SK-N-SH treated with all-trans-retinoic acid at 6 μM for 48 hours (cell line): Measurements from ENCODE around the gene TBX1.

ENCODE experiments used
- CREB5 ChIP-seq: fragments of 250-450 bp; sonication (Bioruptor Pico); IDR thresholded peaks from 2 replicates; pipeline ENCODE4 v1.5.1; 2020; ENCODE audit warnings: low read depth, mild to moderate bottlenecking, moderate library complexity
- ISL1 ChIP-seq: fragments of 250-450 bp; sonication (Bioruptor Pico); IDR thresholded peaks from 2 replicates; pipeline ENCODE4 v2.1.2; 2022; ENCODE audit warnings: mild to moderate bottlenecking, moderate library complexity
- PATZ1 ChIP-seq: fragments of 250-450 bp; sonication (Bioruptor Pico); IDR thresholded peaks from 2 replicates; pipeline ENCODE4 v1.8.0; 2020; ENCODE audit warnings: mild to moderate bottlenecking, moderate library complexity, borderline replicate concordance
- POU6F1 ChIP-seq: fragments of 250-450 bp; sonication (Bioruptor Pico); IDR thresholded peaks from 2 replicates; pipeline ENCODE4 v1.8.0; 2021; ENCODE audit warnings: low read depth, mild to moderate bottlenecking, moderate library complexity, borderline replicate concordance
- SNAI2 ChIP-seq: fragments of 250-450 bp; sonication (Bioruptor Pico); IDR thresholded peaks from 2 replicates; pipeline ENCODE4 v1.5.0; 2020; ENCODE audit warnings: mild to moderate bottlenecking, moderate library complexity
- ZFP3 ChIP-seq: fragments of 250-450 bp; sonication (Bioruptor Pico); IDR thresholded peaks from 2 replicates; pipeline ENCODE4 v1.5.0; 2020; ENCODE audit warnings: mild to moderate bottlenecking, moderate library complexity
- ZNF565 ChIP-seq: fragments of 450-650 bp; formaldehyde crosslinking; conservative IDR thresholded peaks from 2 replicates; pipeline ENCODE4 v1.5.0; 2020; ENCODE audit warnings: low read depth, mild to moderate bottlenecking, moderate library complexity
- TF ChIP-seq, protein P1 (sequence below): fragments of 250-450 bp; sonication (Bioruptor Pico); IDR thresholded peaks from 2 replicates; pipeline ENCODE4 v1.5.1; 2021; ENCODE audit warnings: mild to moderate bottlenecking, moderate library complexity

DNA sequence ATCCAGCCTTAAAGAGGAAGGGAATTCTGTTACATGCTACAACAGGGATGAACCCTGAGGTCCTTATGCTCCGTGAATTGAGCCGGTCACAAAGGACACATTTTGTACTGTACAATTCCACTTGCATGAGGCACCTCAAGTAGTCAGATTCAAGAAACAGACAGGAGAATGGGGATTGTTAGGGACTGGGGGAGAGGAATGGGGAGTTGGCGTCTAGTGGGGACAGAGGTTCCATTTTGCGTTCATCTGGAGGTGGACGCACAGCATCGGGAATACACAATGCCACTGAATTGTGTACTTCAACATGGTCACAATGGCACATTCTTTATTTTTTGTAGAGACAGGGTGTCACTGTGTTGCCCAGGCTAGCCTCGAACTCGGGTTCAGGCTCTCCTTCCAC, 14.1 kb downstream of the TBX1 start:
- no peak for TF ChIP-seq CREB5
- TF ChIP-seq SNAI2 (CRISPR knock-in tag) = no peak
- TF ChIP-seq ISL1 (CRISPR knock-in tag) = no peak
- TF ChIP-seq ZFP3 (CRISPR knock-in tag) = no peak
- no peak for TF ChIP-seq PATZ1 (CRISPR knock-in tag)
- TF ChIP-seq, protein P1, sequence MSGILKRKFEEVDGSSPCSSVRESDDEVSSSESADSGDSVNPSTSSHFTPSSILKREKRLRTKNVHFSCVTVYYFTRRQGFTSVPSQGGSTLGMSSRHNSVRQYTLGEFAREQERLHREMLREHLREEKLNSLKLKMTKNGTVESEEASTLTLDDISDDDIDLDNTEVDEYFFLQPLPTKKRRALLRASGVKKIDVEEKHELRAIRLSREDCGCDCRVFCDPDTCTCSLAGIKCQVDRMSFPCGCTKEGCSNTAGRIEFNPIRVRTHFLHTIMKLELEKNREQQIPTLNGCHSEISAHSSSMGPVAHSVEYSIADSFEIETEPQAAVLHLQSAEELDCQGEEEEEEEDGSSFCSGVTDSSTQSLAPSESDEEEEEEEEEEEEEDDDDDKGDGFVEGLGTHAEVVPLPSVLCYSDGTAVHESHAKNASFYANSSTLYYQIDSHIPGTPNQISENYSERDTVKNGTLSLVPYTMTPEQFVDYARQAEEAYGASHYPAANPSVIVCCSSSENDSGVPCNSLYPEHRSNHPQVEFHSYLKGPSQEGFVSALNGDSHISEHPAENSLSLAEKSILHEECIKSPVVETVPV (CRISPR knock-in tag) = no peak
- TF ChIP-seq POU6F1 (CRISPR knock-in tag) = no peak
- TF ChIP-seq ZNF565 = no peak
